Myocyte (in vitro differentiated cells): ENCODE measurements around the gene CPEB3. TPM values are rescaled to one million over a fixed set of nuclear protein-coding genes. Genes with fewer than 3 reads are reported as not detected.
"Not testable (repeated sequence)": the region's sequence is repeated elsewhere in the genome, so short reads cannot be mapped to it uniquely, and the experiment has no call there.

Experiments
- DNase-seq: peaks from one replicate; pipeline ENCODE4 v3.0.0-alpha.2; 2012; ENCODE audit warnings: low read depth
- polyA plus RNA-seq: library from polyadenylated mRNA; unstranded; fragments of >200 nt; gene quantifications from one replicate; pipeline ENCODE4 v1.2.1, GENCODE V29; 2012; ENCODE audit warnings: missing spikeins
- total RNA-seq: library from RNA; depleted of rRNA; stranded (reverse); fragments of >200 nt; gene quantifications from 2 replicates; pipeline ENCODE4 v1.2.3, GENCODE V29; 2014

CPEB3 gene
- 3.9 and 8.6 TPM in 2 replicates for total RNA-seq
- 1.2 TPM for polyA plus RNA-seq

- peak; percentile 94 for DNase-seq
Observed at GRCh38 chr10:92290837-92291615, at the start of gene CPEB3, which contains the start of gene MARCHF5. Gene CPEB3, minus strand, starts transcription at chr10:92291078. Its CDS starts 50,728 bp downstream, at chr10:92240350. Gene MARCHF5, plus strand, starts transcription at chr10:92291167. Its CDS starts 328 bp downstream, at chr10:92291495.

- not testable (repeated sequence) for DNase-seq
Observed at GRCh38 chr10:92329927-92330326, 39.0 kb upstream of the CPEB3 start.

GRCh38 chr10:92328993-92329392, 38.1 kb upstream of the CPEB3 start:
- no peak for DNase-seq

- DNase-seq: no peak
Observed at GRCh38 chr10:92327445-92328433, 36.9 kb upstream of the CPEB3 start.

- DNase-seq: no peak
Observed at GRCh38 chr10:92323079-92323478, 32.2 kb upstream of the CPEB3 start.

GRCh38 chr10:92316610-92317009, 25.7 kb upstream of the CPEB3 start:
- DNase-seq: no peak

- no peak for DNase-seq
Observed at GRCh38 chr10:92313750-92314149, 22.9 kb upstream of the CPEB3 start.

GRCh38 chr10:92309272-92309671, 18.4 kb upstream of the CPEB3 start:
- DNase-seq: no peak

GRCh38 chr10:92305133-92306072, 14.5 kb upstream of the CPEB3 start:
- no peak for DNase-seq

GRCh38 chr10:92304061-92304460, 13.2 kb upstream of the CPEB3 start:
- DNase-seq: no peak

- DNase-seq: no peak
Observed at GRCh38 chr10:92303096-92303495, 12.2 kb upstream of the CPEB3 start.

GRCh38 chr10:92298487-92298886, 7.6 kb upstream of the CPEB3 start:
- no peak for DNase-seq

- DNase-seq: peak; percentile 73
Observed at GRCh38 chr10:92291921-92292845, 1.3 kb upstream of the CPEB3 start.

- no peak for DNase-seq
Observed at GRCh38 chr10:92291616-92291865, 663 bp upstream of the CPEB3 start.

GRCh38 chr10:92290076-92290836, 622 bp downstream of the CPEB3 start:
- DNase-seq: peak; percentile 61

GRCh38 chr10:92284112-92284704, 6.7 kb downstream of the CPEB3 start:
- no peak for DNase-seq

- peak; percentile 16 for DNase-seq
Observed at GRCh38 chr10:92278996-92279696, 11.7 kb downstream of the CPEB3 start.

GRCh38 chr10:92274071-92274470, 16.8 kb downstream of the CPEB3 start:
- DNase-seq: peak; percentile 60
